Muscle of back (tissue), 11 donors: Measurements from ENCODE around the gene AR. TPM values are rescaled to one million over a fixed set of nuclear protein-coding genes. Genes with fewer than 3 reads are reported as not detected.

Experiments used
- DNase-seq, 3 donors: peaks; one replicate each; pipeline versions ENCODE4 v3.0.0 to v3.0.0-alpha.2; 2013
- polyA plus RNA-seq, 10 donors: library from polyadenylated mRNA; unstranded; fragments of 120-200 nt; gene quantifications; one replicate each; pipeline ENCODE4 v1.2.1, GENCODE V29; 2013; ENCODE audit not compliant: insufficient read length in 10 of 10

The AR gene
- polyA plus RNA-seq, 10 donors: 4.5 to 9.8 (median 8.3) TPM

DNA sequence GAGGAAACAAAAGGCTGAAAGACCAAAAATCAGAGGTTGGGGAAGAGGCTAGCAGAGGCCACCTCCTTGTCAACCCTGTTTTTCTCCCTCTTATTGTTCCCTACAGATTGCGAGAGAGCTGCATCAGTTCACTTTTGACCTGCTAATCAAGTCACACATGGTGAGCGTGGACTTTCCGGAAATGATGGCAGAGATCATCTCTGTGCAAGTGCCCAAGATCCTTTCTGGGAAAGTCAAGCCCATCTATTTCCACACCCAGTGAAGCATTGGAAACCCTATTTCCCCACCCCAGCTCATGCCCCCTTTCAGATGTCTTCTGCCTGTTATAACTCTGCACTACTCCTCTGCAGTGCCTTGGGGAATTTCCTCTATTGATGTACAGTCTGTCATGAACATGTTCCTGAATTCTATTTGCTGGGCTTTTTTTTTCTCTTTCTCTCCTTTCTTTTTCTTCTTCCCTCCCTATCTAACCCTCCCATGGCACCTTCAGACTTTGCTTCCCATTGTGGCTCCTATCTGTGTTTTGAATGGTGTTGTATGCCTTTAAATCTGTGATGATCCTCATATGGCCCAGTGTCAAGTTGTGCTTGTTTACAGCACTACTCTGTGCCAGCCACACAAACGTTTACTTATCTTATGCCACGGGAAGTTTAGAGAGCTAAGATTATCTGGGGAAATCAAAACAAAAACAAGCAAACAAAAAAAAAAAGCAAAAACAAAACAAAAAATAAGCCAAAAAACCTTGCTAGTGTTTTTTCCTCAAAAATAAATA, 179.9 kb downstream of the AR start:
- no peak for DNase-seq

DNA sequence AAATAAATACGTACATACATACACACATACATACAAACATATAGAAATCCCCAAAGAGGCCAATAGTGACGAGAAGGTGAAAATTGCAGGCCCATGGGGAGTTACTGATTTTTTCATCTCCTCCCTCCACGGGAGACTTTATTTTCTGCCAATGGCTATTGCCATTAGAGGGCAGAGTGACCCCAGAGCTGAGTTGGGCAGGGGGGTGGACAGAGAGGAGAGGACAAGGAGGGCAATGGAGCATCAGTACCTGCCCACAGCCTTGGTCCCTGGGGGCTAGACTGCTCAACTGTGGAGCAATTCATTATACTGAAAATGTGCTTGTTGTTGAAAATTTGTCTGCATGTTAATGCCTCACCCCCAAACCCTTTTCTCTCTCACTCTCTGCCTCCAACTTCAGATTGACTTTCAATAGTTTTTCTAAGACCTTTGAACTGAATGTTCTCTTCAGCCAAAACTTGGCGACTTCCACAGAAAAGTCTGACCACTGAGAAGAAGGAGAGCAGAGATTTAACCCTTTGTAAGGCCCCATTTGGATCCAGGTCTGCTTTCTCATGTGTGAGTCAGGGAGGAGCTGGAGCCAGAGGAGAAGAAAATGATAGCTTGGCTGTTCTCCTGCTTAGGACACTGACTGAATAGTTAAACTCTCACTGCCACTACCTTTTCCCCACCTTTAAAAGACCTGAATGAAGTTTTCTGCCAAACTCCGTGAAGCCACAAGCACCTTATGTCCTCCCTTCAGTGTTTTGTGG, 180.7 kb downstream of the AR start:
- DNase-seq: no peak

DNA sequence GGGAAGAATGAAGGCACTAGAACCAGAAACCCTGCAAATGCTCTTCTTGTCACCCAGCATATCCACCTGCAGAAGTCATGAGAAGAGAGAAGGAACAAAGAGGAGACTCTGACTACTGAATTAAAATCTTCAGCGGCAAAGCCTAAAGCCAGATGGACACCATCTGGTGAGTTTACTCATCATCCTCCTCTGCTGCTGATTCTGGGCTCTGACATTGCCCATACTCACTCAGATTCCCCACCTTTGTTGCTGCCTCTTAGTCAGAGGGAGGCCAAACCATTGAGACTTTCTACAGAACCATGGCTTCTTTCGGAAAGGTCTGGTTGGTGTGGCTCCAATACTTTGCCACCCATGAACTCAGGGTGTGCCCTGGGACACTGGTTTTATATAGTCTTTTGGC, 181.7 kb downstream of the AR start:
- DNase-seq: no peak

DNA sequence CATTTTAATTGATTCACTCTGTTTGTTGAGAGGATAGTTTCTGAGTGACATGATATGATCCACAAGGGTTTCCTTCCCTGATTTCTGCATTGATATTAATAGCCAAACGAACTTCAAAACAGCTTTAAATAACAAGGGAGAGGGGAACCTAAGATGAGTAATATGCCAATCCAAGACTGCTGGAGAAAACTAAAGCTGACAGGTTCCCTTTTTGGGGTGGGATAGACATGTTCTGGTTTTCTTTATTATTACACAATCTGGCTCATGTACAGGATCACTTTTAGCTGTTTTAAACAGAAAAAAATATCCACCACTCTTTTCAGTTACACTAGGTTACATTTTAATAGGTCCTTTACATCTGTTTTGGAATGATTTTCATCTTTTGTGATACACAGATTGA, 182.2 kb downstream of the AR start:
- DNase-seq: no peak

DNA sequence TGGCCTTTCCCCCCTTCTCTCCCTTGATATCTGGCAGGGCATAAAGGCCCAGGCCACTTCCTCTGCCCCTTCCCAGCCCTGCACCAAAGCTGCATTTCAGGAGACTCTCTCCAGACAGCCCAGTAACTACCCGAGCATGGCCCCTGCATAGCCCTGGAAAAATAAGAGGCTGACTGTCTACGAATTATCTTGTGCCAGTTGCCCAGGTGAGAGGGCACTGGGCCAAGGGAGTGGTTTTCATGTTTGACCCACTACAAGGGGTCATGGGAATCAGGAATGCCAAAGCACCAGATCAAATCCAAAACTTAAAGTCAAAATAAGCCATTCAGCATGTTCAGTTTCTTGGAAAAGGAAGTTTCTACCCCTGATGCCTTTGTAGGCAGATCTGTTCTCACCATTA, 183.8 kb downstream of the AR start:
- no peak for DNase-seq

DNA sequence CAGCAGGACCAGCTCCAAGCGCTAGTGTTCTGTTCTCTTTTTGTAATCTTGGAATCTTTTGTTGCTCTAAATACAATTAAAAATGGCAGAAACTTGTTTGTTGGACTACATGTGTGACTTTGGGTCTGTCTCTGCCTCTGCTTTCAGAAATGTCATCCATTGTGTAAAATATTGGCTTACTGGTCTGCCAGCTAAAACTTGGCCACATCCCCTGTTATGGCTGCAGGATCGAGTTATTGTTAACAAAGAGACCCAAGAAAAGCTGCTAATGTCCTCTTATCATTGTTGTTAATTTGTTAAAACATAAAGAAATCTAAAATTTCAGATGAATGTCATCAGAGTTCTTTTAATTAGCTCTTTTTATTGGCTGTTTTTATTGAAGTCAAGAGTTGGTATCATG, 186.5 kb downstream of the AR start:
- no peak for DNase-seq

DNA sequence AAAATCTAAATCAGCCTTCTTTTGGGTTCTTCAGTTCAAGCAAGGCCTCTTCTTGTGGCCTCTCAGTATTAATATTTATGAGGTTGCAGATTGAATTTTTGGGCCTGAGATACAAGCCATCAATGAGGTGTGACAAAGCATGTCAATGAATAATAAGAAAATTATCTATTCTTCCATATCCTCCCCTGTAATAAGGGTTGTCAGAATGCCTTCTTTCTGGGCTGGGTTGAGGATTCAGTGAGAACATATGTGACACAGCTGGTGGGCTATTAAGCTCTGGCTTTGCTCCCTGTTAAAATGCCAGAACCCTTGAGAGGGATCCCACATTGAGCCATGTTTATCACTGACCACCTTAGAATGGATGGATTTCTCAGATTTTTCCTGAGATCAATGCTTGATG, 187.2 kb downstream of the AR start:
- DNase-seq: no peak

DNA sequence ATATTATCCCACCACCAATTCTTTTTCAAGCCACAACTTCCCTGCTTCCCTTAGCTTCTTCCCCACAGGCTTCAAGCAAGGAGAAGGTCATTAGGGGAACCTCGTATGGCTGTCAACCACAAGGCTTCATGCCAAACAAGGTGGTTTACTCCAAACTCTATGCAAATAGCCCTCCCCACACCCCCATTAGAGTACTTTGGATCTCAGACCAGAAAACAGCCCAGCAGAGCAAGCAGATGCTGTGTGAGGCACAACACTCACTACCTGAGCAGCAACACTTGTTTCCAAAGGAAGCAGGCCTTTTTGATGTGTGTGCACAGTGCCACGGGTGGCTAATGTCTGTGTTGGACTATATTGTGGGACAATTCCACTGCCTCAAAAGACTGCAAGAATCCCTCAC, 189.0 kb downstream of the AR start:
- DNase-seq: no peak

DNA sequence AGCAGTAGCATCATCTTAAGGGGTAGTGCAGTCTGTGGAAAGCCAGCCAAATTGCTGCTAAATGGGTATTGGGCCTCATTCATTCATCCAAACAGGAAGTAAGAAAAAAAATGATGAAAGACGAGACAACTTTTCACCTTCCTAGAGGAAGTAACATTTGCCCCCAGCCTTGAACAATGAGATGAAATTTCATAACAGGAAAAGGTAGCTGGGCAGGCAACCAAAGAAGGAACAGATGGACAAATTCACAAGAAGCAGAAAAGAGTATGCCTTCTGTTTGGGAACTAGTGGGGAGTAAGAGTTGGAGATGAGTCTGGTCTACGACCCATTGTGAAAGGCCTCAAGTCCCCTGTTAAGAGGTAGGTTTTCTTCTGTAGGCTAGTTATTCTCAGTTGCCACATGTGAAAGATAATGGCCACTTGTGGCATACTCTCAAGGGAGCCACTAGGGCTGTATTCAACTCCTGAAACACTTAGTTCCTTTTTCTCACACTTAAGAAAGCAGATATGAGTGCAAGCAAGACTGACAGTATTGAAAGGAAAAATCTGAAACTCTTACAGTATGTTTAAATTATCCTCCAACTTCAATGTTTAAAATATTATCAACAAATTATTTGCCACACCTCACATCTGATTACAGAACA, 190.4 kb downstream of the AR start:
- no peak for DNase-seq

DNA sequence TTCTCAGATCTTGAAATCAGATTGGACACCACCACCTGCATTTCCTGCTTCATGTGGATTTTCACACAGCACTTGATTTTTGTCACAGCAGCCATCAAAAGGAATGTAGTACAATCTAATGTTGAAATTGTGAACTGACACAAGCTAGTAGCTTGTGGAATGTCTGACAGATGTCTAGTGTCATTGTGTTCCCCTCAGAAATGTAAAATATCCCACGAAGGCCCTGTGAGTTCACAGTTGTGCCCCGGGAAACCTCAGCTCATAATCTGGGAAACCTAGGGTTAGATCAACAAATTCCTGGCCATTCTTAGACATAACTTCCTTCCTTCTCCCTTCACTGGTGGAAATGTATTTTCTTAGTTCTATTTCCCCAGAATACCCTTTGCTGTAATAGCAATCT, 205.7 kb downstream of the AR start:
- DNase-seq: no peak

DNA sequence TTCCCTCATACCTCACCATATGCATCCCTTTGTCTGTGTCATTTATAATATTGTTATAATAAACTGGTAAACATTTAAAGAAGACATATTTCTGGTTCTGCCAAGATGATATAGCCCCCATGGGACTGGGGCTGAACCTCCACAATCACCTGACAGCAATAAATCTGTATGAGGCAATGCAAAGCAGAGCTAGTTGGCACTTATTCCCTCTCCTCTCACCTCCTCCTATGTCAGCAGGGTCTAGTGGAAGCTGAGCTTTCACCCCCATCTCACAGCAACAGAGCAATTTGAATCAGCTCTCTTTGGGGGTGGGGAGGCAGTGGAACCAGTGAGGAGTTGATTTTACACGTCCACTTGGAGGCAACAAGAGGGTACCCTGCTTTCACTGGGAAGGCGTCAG, 206.9 kb downstream of the AR start:
- DNase-seq: no peak

DNA sequence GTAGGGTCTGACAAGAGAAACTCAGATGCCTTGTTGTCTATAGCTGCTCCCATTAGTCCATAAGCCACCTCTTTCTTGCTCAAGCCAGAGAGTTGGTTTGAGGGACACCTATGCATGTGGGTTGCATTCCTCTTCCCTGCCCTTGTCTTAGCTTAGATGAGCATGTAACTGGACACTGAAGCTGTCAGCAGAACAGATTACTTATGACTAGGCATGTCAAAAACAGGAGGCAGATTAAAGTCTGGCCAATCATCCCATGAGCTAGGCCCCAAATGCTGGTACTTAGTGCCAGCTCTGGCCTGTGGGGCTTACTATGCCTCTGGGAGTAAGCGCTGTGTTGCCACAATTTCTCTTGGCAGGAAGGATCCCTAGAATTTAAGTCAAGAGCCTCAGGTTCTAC, 215.2 kb downstream of the AR start:
- DNase-seq: no peak

DNA sequence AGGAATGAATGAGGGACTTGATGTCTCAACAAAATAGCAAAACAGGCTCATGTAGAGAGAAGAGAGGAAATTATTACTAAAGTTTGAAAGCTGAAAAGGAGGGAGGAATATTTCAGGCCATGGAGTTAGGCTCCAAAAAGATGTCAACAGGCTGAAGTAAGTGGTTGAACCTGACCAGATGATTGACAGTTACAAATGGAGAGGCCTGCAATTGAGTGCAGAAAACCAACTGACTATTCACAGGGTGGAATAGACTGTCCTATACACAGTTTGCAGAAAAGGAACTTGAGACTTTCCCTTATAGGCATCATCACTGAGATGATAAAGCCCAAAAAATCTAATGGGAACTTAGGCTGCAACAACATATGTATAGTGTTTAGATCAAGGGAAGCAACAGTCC, 233.3 kb downstream of the AR start:
- DNase-seq: no peak

DNA sequence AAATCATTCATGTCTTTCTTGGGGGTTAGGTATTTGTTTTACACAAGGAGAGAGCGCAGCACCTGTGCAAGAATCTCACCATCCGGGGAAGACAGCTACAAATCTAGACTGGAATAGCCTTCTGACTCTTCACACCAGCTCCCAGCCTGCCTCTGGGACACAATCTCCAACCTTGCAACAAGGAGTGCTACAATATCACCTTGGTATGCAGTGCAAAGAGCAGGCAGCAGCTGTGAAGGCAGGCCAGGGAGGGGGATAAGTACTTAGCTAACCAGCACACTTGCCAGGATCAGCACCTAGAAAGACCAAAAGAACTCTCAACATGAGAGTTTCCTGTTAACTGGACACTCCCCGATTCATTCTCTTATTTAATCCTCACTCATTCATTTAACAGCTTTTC, 235.3 kb downstream of the AR start:
- DNase-seq: peak in 1 of 3 donors; percentile 16
